Dendritic cell treated with granulocyte-macrophage colony-stimulating factor and Interleukin-4, amounts not matched to agents 40 ng/mL and 50 ng/mL, for 4 days (primary cell): ENCODE data around the gene SKI.

ENCODE experiments used
- H3K27ac Mint-ChIP-seq: one replicate; pipeline ENCODE4 v1.8.0; 2022; ENCODE audit warnings: mild to moderate bottlenecking, mixed read lengths
- H3K27me3 Mint-ChIP-seq: one replicate; pipeline ENCODE4 v1.8.0; 2022; ENCODE audit warnings: mild to moderate bottlenecking, mixed read lengths
- H3K36me3 Mint-ChIP-seq: one replicate; pipeline ENCODE4 v1.8.0; 2022; ENCODE audit warnings: low read depth, mixed read lengths
- H3K4me1 Mint-ChIP-seq: one replicate; pipeline ENCODE4 v1.8.0; 2022; ENCODE audit warnings: low read depth, mixed read lengths
- H3K4me3 Mint-ChIP-seq: one replicate; pipeline ENCODE4 v1.8.0; 2022; ENCODE audit warnings: mild to moderate bottlenecking, moderate library complexity, mixed read lengths
- H3K9me3 Mint-ChIP-seq: one replicate; pipeline ENCODE4 v1.8.0; 2022; ENCODE audit warnings: mixed read lengths
- intact Hi-C: fragments of 100-400 bp; cut with micrococcal nuclease; formaldehyde crosslinking; loops from one replicate; pipeline ENCODE4 v1.15.0; 2022

SKI gene

GRCh38 chr1:2228157-2228594, at the start of gene SKI:
TSS of gene SKI (plus strand) at chr1:2228319. CDS start at chr1:2228767, 448 bp downstream.
- Mint-ChIP-seq H3K4me3 (peak within 1 kb of the TSS; percentile 95), H3K4me1 (peaks cover 67% of the 10 kb centered on the region), H3K9me3 (no peaks in the 10 kb centered on the region), H3K36me3 (peaks cover 52% of the 10 kb centered on the region), H3K27ac (peak within 1 kb of the TSS; percentile 82), H3K27me3 (peaks cover 3% of the 10 kb centered on the region)
- intact Hi-C loops: no loop called here

DNA sequence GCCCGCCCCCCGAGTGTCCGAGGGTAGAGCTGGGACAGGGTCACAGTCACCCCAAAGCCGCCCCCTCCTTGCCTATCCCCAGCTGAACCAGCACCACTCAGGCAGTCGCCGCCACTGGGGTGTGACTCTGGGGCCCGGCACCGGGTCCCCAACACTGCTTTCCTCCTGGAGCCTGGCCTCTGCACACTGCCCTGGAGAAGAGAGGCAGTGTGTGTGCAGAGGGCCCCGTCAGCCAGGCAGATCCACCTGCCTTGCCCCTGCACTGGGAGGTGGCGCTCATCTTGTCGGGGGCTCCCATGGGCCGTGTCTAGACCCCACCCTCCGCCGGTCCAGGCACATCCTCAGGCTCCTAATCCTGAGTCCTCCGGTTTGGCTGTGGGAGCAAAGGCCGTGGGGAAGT, 49.2 kb upstream of the SKI start:
- intact Hi-C loops: loop anchor here (10.0 kb wide), 1 partner anchor 84 kb away; no protein-coding TSS in a partner anchor
- H3K36me3 Mint-ChIP-seq: no peaks in the 10 kb centered on the region
- H3K27ac Mint-ChIP-seq: no peak overlapping the region
- peaks cover 7% of the 10 kb centered on the region for H3K4me1 Mint-ChIP-seq
- H3K4me3 Mint-ChIP-seq: no peak overlapping the region
- no peaks in the 10 kb centered on the region for H3K9me3 Mint-ChIP-seq
- peaks cover 11% of the 10 kb centered on the region for H3K27me3 Mint-ChIP-seq

GRCh38 chr1:2179283-2180013, 48.7 kb upstream of the SKI start:
- intact Hi-C loops: loop anchor here (10.0 kb wide), 1 partner anchor 85 kb away; no protein-coding TSS in a partner anchor
- peaks cover 5% of the 10 kb centered on the region for H3K27me3 Mint-ChIP-seq
- no peaks in the 10 kb centered on the region for H3K36me3 Mint-ChIP-seq

DNA sequence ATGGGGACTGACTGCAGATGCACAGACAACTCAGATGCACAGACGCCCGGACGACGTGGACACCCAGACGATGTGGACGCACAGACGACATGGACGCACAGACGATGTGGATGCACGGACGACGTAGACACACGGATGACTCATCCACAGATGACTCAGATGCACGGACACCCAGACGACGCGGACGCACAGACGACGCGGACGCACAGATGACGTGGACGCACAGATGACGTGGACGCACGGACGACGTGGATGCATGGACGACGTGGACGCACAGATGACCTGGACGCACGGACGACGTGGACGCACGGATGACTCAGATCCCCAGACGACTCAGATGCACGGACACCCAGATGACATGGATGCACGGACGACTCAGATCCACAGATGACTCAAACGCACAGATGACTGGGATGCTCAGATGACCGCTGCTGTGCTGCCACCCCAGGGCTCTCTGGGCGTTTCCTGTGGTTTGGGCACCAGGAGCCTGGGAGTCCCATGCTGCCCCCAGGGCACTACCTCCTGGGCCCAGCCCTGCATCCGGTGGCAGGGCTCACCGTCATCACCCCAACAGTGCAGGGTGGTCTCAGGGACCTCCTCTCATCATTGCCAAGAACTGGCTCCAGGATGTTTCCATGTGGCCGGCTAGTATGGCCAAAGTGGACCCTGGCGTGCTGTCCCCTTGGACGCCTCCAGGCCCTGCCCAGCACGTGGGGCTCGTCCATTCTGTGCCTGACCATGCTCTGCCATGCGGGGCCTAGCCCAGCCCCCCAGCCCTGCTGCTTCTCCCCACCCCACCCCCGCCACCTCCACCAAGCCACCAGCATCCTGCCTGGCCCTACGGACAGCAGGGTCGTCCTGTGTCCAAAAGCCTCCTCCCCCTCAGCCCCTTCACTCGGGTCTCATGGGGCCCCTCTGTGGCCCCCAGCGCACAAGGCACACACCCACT, 47.5 kb upstream of the SKI start:
- no peaks in the 10 kb centered on the region for H3K9me3 Mint-ChIP-seq
- H3K4me3 Mint-ChIP-seq: no peak overlapping the region
- intact Hi-C loops: no loop called here
- H3K27ac Mint-ChIP-seq: no peak overlapping the region
- peaks cover 5% of the 10 kb centered on the region for H3K36me3 Mint-ChIP-seq
- H3K27me3 Mint-ChIP-seq: peaks cover 3% of the 10 kb centered on the region
- no peaks in the 10 kb centered on the region for H3K4me1 Mint-ChIP-seq

More at GRCh38 chr1:2179283-2180013, 48.7 kb upstream of the SKI start:
- Mint-ChIP-seq H3K27ac (no peak overlapping the region), H3K4me1 (peaks cover 2% of the 10 kb centered on the region), H3K9me3 (no peaks in the 10 kb centered on the region), H3K4me3 (no peak overlapping the region)

- Mint-ChIP-seq H3K4me1 (no peaks in the 10 kb centered on the region), H3K36me3 (peaks cover 5% of the 10 kb centered on the region), H3K27me3 (peaks cover 2% of the 10 kb centered on the region), H3K4me3 (no peak overlapping the region), H3K9me3 (no peaks in the 10 kb centered on the region), H3K27ac (no peak overlapping the region)
- intact Hi-C loops: no loop called here
These were observed 46.8 kb upstream of the SKI start for GRCh38 chr1:2181271-2181670.

- H3K4me1 Mint-ChIP-seq: no peaks in the 10 kb centered on the region
- intact Hi-C loops: no loop called here
- H3K27me3 Mint-ChIP-seq: peaks cover 2% of the 10 kb centered on the region
- no peaks in the 10 kb centered on the region for H3K9me3 Mint-ChIP-seq
- H3K4me3 Mint-ChIP-seq: no peak overlapping the region
- no peak overlapping the region for H3K27ac Mint-ChIP-seq
- H3K36me3 Mint-ChIP-seq: peaks cover 5% of the 10 kb centered on the region
These were observed 46.4 kb upstream of the SKI start for GRCh38 chr1:2181752-2182151.

GRCh38 chr1:2182376-2182775, 45.7 kb upstream of the SKI start:
- H3K36me3 Mint-ChIP-seq: peaks cover 5% of the 10 kb centered on the region
- no peak overlapping the region for H3K4me3 Mint-ChIP-seq
- intact Hi-C loops: no loop called here
- H3K9me3 Mint-ChIP-seq: no peaks in the 10 kb centered on the region
- peaks cover 2% of the 10 kb centered on the region for H3K27me3 Mint-ChIP-seq
- no peaks in the 10 kb centered on the region for H3K4me1 Mint-ChIP-seq
- no peak overlapping the region for H3K27ac Mint-ChIP-seq

- Mint-ChIP-seq H3K9me3 (no peaks in the 10 kb centered on the region), H3K36me3 (peaks cover 5% of the 10 kb centered on the region), H3K4me3 (no peak overlapping the region), H3K4me1 (no peaks in the 10 kb centered on the region), H3K27ac (no peak overlapping the region), H3K27me3 (peaks cover 2% of the 10 kb centered on the region)
- intact Hi-C loops: no loop called here
These were observed 44.2 kb upstream of the SKI start for GRCh38 chr1:2183937-2184334.

DNA sequence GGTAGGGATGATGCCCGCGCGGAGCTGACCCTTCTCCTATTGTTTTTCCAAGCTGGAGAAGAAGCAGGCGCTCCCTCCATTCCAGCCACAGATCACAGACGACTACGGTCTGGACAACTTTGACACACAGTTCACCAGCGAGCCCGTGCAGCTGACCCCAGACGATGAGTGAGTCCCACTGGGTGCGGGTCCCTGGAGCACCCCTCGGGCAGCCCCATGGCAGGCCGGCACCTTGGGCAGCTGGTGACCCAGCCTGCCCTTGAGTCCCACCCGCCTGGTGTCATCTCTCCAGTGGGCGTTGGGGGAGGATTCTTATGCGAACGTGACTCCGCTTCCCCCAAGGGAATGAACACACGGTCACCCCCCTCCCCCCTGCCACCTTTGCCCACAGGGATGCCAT, 43.6 kb upstream of the SKI start:
- Mint-ChIP-seq H3K4me1 (peaks cover under 1% of the 10 kb centered on the region), H3K27ac (no peak overlapping the region), H3K4me3 (no peak overlapping the region), H3K27me3 (peaks cover 1% of the 10 kb centered on the region), H3K9me3 (no peaks in the 10 kb centered on the region), H3K36me3 (peaks cover 10% of the 10 kb centered on the region)
- intact Hi-C loops: no loop called here

GRCh38 chr1:2184934-2185333, 43.2 kb upstream of the SKI start:
- H3K9me3 Mint-ChIP-seq: no peaks in the 10 kb centered on the region
- no peak overlapping the region for H3K4me3 Mint-ChIP-seq
- H3K27ac Mint-ChIP-seq: no peak overlapping the region
- peaks cover 4% of the 10 kb centered on the region for H3K4me1 Mint-ChIP-seq
- intact Hi-C loops: no loop called here
- H3K36me3 Mint-ChIP-seq: peaks cover 14% of the 10 kb centered on the region
- H3K27me3 Mint-ChIP-seq: no peaks in the 10 kb centered on the region

DNA sequence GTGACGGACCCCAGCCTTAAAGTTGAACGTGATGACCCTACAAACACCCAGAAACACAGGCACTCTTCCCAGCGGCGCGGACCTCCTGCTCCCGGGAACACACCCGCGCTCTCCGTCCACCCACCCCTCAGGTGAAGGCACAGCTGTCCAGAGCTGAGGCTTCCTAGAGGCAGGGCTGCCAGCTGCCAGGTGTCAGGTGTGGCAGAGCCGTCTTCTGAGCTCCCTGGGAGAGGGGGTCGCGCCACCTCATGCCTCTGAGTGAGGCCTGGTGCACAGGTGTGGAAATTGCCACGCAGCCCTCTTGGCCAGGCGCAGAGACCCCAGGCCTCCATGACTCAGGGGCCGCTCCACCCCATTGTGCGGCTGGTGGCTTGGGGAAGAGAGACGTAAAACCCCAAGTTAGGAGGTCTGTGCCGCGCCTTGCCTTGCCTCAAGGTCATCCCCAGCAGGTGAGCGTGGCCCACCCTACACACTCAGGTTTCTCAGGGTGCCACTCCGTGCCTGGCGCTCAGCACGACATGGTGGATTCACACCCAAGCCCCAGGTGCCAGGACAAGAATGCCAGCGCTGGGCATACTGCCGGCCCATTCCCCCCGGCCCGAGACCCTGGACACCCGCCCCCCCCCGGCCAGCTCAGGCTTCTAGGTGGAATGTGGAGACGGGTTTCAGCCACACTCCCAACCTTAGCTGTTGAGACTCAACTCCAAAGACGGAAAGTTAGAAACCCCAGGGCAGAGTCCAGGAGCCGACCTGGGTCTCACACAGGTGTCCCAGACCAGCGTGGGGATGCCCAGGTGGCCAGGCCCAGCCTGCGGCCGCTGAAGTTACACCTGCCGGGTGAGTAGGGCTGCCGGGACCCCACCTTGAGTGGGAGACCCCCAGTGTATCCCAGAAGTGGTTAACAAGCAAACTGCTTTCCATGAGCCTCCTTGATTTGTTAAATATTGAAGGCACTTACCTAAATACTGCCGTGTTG, 42.0 kb upstream of the SKI start:
- H3K4me3 Mint-ChIP-seq: no peak overlapping the region
- H3K27ac Mint-ChIP-seq: no peak overlapping the region

GRCh38 chr1:2186901-2187300, 41.2 kb upstream of the SKI start:
- H3K9me3 Mint-ChIP-seq: no peaks in the 10 kb centered on the region
- no peaks in the 10 kb centered on the region for H3K27me3 Mint-ChIP-seq
- peaks cover 24% of the 10 kb centered on the region for H3K4me1 Mint-ChIP-seq
- H3K4me3 Mint-ChIP-seq: no peak overlapping the region
- H3K27ac Mint-ChIP-seq: no peak overlapping the region
- intact Hi-C loops: no loop called here
- peaks cover 30% of the 10 kb centered on the region for H3K36me3 Mint-ChIP-seq

More for the DNA sequence above, 42.0 kb upstream of the SKI start:
- Mint-ChIP-seq H3K36me3 (peaks cover 22% of the 10 kb centered on the region), H3K4me1 (peaks cover 17% of the 10 kb centered on the region), H3K27me3 (no peaks in the 10 kb centered on the region), H3K9me3 (no peaks in the 10 kb centered on the region)
- intact Hi-C loops: no loop called here

DNA sequence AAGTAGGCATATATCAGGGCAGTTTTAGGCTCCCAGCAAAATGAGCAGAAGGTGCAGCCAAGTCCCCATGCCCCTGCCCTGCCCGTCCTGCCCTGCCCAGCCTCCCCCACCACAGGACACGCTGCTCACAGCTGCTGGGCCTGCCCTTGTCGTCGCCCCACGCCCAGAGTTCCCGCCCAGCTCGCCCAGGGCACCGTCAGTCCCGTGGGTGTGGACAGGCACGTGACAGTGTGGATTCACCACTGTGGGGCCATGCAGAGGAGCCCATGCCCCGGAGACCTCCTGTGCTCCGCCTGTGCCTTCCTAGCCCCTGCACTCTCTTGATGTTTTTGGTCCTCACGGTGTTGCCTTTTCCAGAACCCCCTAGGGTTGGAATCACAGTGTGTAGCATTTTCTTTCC, 40.5 kb upstream of the SKI start:
- Mint-ChIP-seq H3K4me3 (no peak overlapping the region), H3K4me1 (peaks cover 25% of the 10 kb centered on the region), H3K9me3 (no peaks in the 10 kb centered on the region), H3K36me3 (peaks cover 37% of the 10 kb centered on the region), H3K27ac (no peak overlapping the region), H3K27me3 (no peaks in the 10 kb centered on the region)
- intact Hi-C loops: no loop called here
